Keratinocyte (primary cell): ENCODE results near the gene ADAMTS17. TPM values are rescaled to one million over a fixed set of nuclear protein-coding genes. Genes with fewer than 3 reads are reported as not detected.

Source experiments
- DNase-seq: peaks from one replicate; pipeline ENCODE4 v3.0.0-alpha.2; 2011; ENCODE audit warnings: low read depth, missing footprints, low spot score
- FAIRE-seq: peaks from 2 replicates; lab custom pipeline; 2011; peaks lifted over from hg19 to GRCh38; lab: Jason Lieb, UNC
- H2AFZ ChIP-seq: 2 replicates; pipeline ENCODE4 v1.6.0; 2012; ENCODE audit warnings: low read length, control low read depth, inconsistent platforms; ENCODE audit not compliant: control insufficient read depth
- H3K27ac ChIP-seq: 2 replicates; pipeline ENCODE4 v1.5.1; 2011; ENCODE audit warnings: low read length; ENCODE audit not compliant: control insufficient read depth, insufficient read depth
- H3K27me3 ChIP-seq: 3 replicates; pipeline ENCODE4 v1.6.0; 2011; ENCODE audit warnings: low read length; ENCODE audit not compliant: control insufficient read depth, insufficient read depth; ENCODE audit errors: extremely low read depth
- H3K36me3 ChIP-seq, 2 experiments: 2 replicates in 1 of 2; 3 replicates in 1 of 2; pipeline ENCODE4 v1.5.1; 2011; ENCODE audit warnings: low read length in 2 of 2, mild to moderate bottlenecking in 1 of 2; ENCODE audit not compliant: control insufficient read depth in 2 of 2, insufficient read depth in 2 of 2; ENCODE audit errors: extremely low read depth in 1 of 2
- H3K4me1 ChIP-seq: 3 replicates; pipeline ENCODE4 v1.5.1; 2011; ENCODE audit warnings: low read length; ENCODE audit not compliant: control insufficient read depth, insufficient read depth; ENCODE audit errors: extremely low read depth
- H3K4me2 ChIP-seq: 3 replicates; pipeline ENCODE4 v1.6.0; 2011; ENCODE audit warnings: low read depth, low read length; ENCODE audit not compliant: control insufficient read depth, insufficient read depth; ENCODE audit errors: extremely low read depth
- H3K4me3 ChIP-seq, 3 experiments: fragments of 200-600 bp in 1 of 3; sonication (generic) in 1 of 3; 2 replicates in 2 of 3; 3 replicates in 1 of 3; pipeline ENCODE4 v1.5.1; 2011 to 2016; ENCODE audit warnings: low read length in 3 of 3, mild to moderate bottlenecking in 3 of 3, control low read depth in 2 of 3, inconsistent platforms in 1 of 3, low read depth in 1 of 3, mixed read lengths in 1 of 3, mixed run types in 1 of 3, moderate library complexity in 1 of 3; ENCODE audit not compliant: control insufficient read depth in 2 of 3, insufficient read depth in 2 of 3; ENCODE audit errors: extremely low read depth in 1 of 3
- H3K79me2 ChIP-seq: 2 replicates; pipeline ENCODE4 v1.6.0; 2012; ENCODE audit warnings: low read length; ENCODE audit not compliant: control insufficient read depth, insufficient read depth
- H3K9ac ChIP-seq: 3 replicates; pipeline ENCODE4 v1.6.0; 2011; ENCODE audit warnings: low read length; ENCODE audit not compliant: control insufficient read depth, insufficient read depth; ENCODE audit errors: extremely low read depth
- H3K9me1 ChIP-seq: 3 replicates; pipeline ENCODE4 v1.6.0; 2011; ENCODE audit warnings: low read length; ENCODE audit not compliant: control insufficient read depth, insufficient read depth; ENCODE audit errors: extremely low read depth
- H3K9me3 ChIP-seq: 2 replicates; pipeline ENCODE4 v1.5.1; 2012; ENCODE audit warnings: low read depth, low read length; ENCODE audit not compliant: control insufficient read depth
- H4K20me1 ChIP-seq: 3 replicates; pipeline ENCODE4 v1.6.0; 2011; ENCODE audit warnings: low read length; ENCODE audit not compliant: control insufficient read depth, insufficient read depth; ENCODE audit errors: extremely low read depth
- EZH2 ChIP-seq: IDR thresholded peaks from one replicate; pipeline ENCODE4 v1.6.1; 2012; ENCODE audit warnings: inconsistent platforms, mild to moderate bottlenecking, low read length, moderate library complexity
- dilution Hi-C: fragments of 300-500 bp; cut with MboI; formaldehyde crosslinking; loops from one replicate; pipeline ENCODE4 v1.7.0; 2020; ENCODE audit warnings: low sequenced_read_pairs; ENCODE audit not compliant: extremely low pct_ligation_motif_present
- polyA plus RNA-seq, 5 experiments: library from polyadenylated mRNA; depleted of rRNA in 3 of 5; stranded (reverse) in 3 of 5; stranded (forward) in 1 of 5; unstranded in 1 of 5; fragments of >200 nt; gene quantifications; 1 replicate in 1 of 5; 2 replicates in 3 of 5; 3 replicates in 1 of 5; pipeline versions ENCODE4 v1.2.1 to v1.2.3, GENCODE V29; 2011 to 2012; ENCODE audit warnings: missing spikeins in 2 of 5, low read depth in 1 of 5, low replicate concordance in 1 of 5
- TF ChIP-seq, protein P1 (sequence below), 3 experiments: IDR thresholded peaks in 1 of 3; conservative IDR thresholded peaks in 1 of 3; optimal IDR thresholded peaks in 1 of 3; 2 replicates in 2 of 3; 3 replicates in 1 of 3; pipeline versions ENCODE3 to v1.5.1; 2011; ENCODE audit warnings: low read length in 3 of 3, mild to moderate bottlenecking in 3 of 3, moderate library complexity in 2 of 3, control low read depth in 1 of 3, inconsistent platforms in 1 of 3; ENCODE audit not compliant: insufficient read depth in 2 of 3; ENCODE audit errors: extremely low read depth in 1 of 3

Gene ADAMTS17
- polyA plus RNA-seq, 1 donor (not counting 4 experiments of a cell fraction or from before 2014, with no cell fraction given): 0.18 TPM

DNA sequence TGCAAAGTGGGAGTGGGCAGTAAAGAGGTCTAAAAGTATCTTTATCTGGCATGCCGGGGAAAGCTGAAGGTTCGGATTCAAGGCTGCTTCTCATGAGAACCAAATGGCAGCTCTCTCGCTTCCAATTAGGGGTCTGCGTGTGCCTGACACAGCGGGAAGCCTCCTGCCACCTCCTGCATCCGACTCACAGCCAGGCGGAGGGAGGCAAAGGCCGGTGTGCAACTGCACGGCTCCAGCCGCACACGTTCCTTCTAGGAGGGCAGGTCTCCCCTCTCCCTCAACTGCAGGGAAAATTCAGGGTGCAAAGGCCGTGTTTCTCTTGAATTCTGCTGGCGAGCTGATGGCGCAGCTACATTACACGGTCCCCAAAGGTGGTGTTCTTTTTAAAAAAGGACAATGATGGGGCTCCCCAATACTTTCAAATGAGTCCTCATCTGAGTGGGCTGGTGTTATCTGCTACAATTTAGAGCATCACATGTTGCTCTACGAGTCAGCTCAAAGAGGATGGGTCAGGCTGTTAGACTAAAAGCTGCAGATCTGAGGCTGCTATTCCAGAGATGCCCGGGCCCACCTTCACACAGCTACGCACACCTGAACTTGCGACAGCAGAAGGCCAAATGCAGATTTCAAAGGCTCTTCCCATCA is 226.6 kb downstream of the ADAMTS17 start:
- H3K9me1 ChIP-seq: no peaks in the 10 kb centered on the region
- H3K27me3 ChIP-seq: no peaks in the 10 kb centered on the region
- no peaks in the 10 kb centered on the region for H3K36me3 ChIP-seq
- no peaks in the 10 kb centered on the region for H3K79me2 ChIP-seq
- no peaks in the 10 kb centered on the region for H4K20me1 ChIP-seq
- FAIRE-seq (no peak), DNase-seq (no peak)
- H2AFZ ChIP-seq: no peak overlapping the region
- H3K9ac ChIP-seq: no peak overlapping the region
- dilution Hi-C loops: no loop called here
- no peak overlapping the region for H3K4me3 ChIP-seq
- no peak overlapping the region for H3K4me2 ChIP-seq
- peaks cover 16% of the 10 kb centered on the region for H3K4me1 ChIP-seq
- TF ChIP-seq, protein P1, sequence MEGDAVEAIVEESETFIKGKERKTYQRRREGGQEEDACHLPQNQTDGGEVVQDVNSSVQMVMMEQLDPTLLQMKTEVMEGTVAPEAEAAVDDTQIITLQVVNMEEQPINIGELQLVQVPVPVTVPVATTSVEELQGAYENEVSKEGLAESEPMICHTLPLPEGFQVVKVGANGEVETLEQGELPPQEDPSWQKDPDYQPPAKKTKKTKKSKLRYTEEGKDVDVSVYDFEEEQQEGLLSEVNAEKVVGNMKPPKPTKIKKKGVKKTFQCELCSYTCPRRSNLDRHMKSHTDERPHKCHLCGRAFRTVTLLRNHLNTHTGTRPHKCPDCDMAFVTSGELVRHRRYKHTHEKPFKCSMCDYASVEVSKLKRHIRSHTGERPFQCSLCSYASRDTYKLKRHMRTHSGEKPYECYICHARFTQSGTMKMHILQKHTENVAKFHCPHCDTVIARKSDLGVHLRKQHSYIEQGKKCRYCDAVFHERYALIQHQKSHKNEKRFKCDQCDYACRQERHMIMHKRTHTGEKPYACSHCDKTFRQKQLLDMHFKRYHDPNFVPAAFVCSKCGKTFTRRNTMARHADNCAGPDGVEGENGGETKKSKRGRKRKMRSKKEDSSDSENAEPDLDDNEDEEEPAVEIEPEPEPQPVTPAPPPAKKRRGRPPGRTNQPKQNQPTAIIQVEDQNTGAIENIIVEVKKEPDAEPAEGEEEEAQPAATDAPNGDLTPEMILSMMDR (optimal IDR thresholded peaks at IDR 0.05 in 1 of 3, IDR thresholded peaks at IDR 0.05 in 1 of 3, conservative IDR thresholded peaks at IDR 0.05 in 1 of 3; ENCODE audit: extremely low read depth in 1 of 3, insufficient read depth in 2 of 3, low read length in 3 of 3): no peak
- no peak for TF ChIP-seq EZH2
- no peak overlapping the region for H3K27ac ChIP-seq
- no peaks in the 10 kb centered on the region for H3K9me3 ChIP-seq

DNA sequence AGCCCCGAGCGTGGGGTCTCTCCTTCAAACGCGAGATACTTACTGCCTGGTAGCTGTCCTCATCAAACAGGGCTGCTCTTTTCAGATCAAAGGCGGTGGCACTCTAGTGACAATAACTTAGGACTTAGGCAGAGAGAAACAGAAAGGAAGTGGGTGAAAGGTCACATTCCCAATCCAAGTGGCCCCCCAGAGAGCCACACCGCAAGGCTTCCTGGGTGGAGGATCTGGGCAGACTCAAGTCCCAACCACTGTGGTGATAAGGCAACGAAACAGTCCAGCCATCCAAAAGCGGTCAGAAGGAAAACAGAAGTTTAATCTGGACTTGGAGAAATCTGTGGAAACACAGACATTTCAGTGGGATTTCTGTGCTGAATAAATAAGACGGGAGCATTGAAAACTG is 227.2 kb downstream of the ADAMTS17 start:
- Histone ChIP-seq H3K9me1 (no peaks in the 10 kb centered on the region), H3K79me2 (no peaks in the 10 kb centered on the region), H3K36me3 (no peaks in the 10 kb centered on the region), H3K4me3 (no peak overlapping the region), H3K9me3 (no peaks in the 10 kb centered on the region), H3K27ac (no peak overlapping the region), H3K9ac (no peak overlapping the region), H3K4me2 (no peak overlapping the region), H4K20me1 (no peaks in the 10 kb centered on the region), H3K4me1 (peaks cover 16% of the 10 kb centered on the region), H2AFZ (no peak overlapping the region), H3K27me3 (no peaks in the 10 kb centered on the region)
- DNase-seq (no peak), FAIRE-seq (no peak)
- dilution Hi-C loops: no loop called here
- no peak for TF ChIP-seq EZH2
- TF ChIP-seq, protein P1 (optimal IDR thresholded peaks at IDR 0.05 in 1 of 3, IDR thresholded peaks at IDR 0.05 in 1 of 3, conservative IDR thresholded peaks at IDR 0.05 in 1 of 3; ENCODE audit: extremely low read depth in 1 of 3, insufficient read depth in 2 of 3, low read length in 3 of 3): no peak
